NB4 (cell line): ENCODE data around the gene GNA14.

Experiments used
- DNase-seq: peaks from one replicate; pipeline ENCODE4 v3.0.0; 2010; ENCODE audit warnings: low read depth
- H3K4me3 ChIP-seq: one replicate; pipeline ENCODE4 v1.5.1; 2011; ENCODE audit warnings: mild to moderate bottlenecking, low read depth, low read length, moderate library complexity
- MYC ChIP-seq: IDR thresholded peaks from 2 replicates; pipeline ENCODE4 v1.6.1; 2011; ENCODE audit warnings: low read depth, low read length
- POLR2A ChIP-seq: IDR thresholded peaks from 2 replicates; pipeline ENCODE4 v1.6.1; 2011; ENCODE audit warnings: mild to moderate bottlenecking; ENCODE audit not compliant: insufficient read length; ENCODE audit errors: extremely low read depth
- TF ChIP-seq, protein P1 (sequence below): IDR thresholded peaks from one replicate; pipeline ENCODE4 v1.5.1; 2012; ENCODE audit warnings: low read depth, low read length
- TF ChIP-seq, protein P2 (sequence below): IDR thresholded peaks from 2 replicates; pipeline ENCODE4 v1.6.1; 2011; ENCODE audit warnings: low read depth, low read length

GNA14 gene

DNA sequence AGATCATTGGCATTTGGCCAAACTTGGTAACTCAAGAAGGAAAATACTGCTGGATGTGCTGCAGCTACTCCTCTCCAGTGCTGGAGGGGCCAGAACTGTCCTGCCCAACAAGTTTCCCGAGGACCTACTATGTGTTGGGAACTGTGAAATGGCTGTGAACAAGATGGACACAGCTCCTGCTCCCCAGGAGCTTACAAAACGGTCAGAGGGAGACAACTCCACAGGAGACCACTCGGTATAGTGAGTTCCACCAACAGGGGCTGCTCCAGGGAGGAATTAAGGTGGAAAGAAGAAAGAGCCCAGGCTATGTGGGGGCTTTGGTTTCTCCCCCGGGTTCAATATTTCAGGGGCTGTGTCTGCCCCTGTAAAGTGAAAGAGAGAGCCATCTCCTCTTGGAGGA is 78.8 kb downstream of the GNA14 start:
- no peak for DNase-seq
- TF ChIP-seq, protein P1, sequence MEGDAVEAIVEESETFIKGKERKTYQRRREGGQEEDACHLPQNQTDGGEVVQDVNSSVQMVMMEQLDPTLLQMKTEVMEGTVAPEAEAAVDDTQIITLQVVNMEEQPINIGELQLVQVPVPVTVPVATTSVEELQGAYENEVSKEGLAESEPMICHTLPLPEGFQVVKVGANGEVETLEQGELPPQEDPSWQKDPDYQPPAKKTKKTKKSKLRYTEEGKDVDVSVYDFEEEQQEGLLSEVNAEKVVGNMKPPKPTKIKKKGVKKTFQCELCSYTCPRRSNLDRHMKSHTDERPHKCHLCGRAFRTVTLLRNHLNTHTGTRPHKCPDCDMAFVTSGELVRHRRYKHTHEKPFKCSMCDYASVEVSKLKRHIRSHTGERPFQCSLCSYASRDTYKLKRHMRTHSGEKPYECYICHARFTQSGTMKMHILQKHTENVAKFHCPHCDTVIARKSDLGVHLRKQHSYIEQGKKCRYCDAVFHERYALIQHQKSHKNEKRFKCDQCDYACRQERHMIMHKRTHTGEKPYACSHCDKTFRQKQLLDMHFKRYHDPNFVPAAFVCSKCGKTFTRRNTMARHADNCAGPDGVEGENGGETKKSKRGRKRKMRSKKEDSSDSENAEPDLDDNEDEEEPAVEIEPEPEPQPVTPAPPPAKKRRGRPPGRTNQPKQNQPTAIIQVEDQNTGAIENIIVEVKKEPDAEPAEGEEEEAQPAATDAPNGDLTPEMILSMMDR: no peak
- TF ChIP-seq POLR2A: no peak
- TF ChIP-seq, protein P2, sequence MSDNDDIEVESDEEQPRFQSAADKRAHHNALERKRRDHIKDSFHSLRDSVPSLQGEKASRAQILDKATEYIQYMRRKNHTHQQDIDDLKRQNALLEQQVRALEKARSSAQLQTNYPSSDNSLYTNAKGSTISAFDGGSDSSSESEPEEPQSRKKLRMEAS: no peak
- TF ChIP-seq MYC: no peak
- H3K4me3 ChIP-seq: no peak overlapping the region

DNA sequence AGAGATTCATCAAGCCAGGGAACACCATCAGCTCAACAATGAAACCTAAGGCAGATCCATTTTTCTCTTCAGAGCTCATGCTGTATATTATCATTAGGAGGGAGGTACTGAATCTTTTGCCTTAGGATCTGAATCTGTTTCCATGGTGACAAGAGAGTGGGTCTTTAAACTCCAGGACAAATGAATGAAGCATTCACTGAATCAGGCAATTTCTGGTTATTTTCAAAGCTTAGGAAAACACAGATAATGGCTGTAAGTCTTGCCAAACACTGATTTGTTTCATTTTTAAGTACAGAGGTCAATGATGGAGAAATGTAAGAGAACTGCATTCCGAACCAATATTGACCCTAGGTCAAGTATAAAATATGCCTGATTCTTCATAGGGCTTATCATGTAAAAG is 84.9 kb downstream of the GNA14 start:
- TF ChIP-seq POLR2A (no peak), MYC (no peak)
- TF ChIP-seq, protein P2: no peak
- TF ChIP-seq, protein P1: no peak
- DNase-seq: no peak
- H3K4me3 ChIP-seq: no peak overlapping the region

DNA sequence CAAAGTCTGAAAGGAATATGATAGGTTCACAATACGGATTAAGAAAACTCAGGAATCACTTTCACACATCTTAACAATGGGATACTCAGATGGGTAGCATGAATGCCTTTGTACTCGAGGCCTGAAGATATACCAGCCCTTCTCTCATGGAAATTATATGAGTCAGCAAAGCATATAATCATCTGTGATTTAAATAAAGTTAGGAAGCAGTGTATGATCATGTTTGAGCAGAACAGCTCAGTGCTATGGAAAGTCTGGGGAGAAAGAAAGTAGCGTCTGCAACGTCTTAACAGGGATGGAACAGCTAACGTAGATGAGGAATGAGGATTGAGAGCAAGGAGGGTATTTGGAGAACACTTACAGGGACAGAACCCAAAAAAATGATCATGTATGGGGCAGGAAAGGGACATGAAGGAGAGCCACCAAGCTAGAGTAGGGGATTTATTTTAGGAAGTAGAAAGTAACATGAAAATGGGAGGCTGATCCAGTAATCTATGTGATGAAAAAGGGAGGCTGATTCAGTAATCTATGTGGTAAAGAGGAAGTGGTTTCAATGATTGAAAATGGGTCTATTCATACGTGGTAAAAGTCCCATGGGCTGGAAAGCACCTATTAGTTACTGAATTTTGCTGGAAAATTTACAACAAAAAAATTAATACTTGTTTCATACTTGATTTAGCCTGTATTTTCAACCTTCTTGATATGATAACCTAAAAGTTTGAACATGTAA is 85.9 kb downstream of the GNA14 start:
- no peak overlapping the region for H3K4me3 ChIP-seq
- TF ChIP-seq, protein P1: no peak
- TF ChIP-seq, protein P2: no peak
- no peak for TF ChIP-seq MYC
- TF ChIP-seq POLR2A: no peak
- peak; percentile 20 for DNase-seq

DNA sequence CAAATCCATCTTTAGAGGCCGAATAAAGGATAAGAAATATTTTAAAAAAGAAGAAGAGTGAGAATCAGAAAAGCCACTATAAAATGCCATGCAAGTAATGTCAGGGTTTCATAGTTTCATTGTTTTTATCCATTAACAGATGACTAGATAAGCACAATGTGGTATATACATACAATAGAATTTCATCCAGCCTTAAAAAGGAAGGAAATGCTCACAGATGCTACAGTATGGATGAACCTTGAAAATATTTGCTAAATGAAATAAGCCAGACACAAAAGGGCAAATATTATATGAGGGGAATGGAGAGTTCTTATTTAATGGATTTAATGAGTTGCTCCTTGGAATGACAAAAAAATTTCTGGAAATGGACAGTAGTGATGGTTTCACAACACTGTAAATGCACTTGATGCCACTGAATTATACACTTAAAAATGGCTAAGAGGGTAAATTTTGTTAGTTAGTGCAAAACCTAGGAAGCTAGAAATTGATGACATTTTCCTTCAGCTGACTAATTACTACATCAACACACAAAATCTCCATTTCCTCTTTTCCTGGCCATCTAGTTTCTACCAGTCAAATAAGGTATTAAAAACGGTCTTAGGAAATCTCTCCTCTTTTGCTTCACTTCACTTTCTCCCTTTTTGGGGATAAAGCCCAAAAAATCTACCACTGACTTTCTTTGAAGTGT is 86.6 kb downstream of the GNA14 start:
- peak; percentile 11 for DNase-seq
- no peak overlapping the region for H3K4me3 ChIP-seq
- no peak for TF ChIP-seq MYC
- TF ChIP-seq, protein P1: no peak
- TF ChIP-seq, protein P2: no peak
- TF ChIP-seq POLR2A: no peak

DNA sequence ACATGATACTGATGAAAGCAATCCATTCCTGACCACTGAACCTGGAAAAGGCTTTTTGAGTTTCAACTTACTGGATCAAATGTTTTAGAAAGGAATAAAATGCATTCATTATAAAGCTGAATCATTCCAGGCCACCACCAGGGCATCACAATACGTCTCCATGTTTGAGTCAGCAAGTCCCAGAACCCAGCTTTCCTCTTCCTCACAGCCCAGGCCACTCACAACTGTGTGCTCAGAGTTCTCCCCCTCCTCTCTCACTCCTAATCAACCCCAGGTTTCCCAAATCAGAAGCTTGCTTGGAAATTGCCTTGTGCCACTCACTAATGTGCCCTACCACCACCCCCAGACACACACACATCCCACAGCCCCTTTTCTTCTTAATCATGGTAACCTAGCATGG is 91.7 kb downstream of the GNA14 start:
- TF ChIP-seq MYC (no peak), POLR2A (no peak)
- TF ChIP-seq, protein P2: no peak
- TF ChIP-seq, protein P1: no peak
- no peak overlapping the region for H3K4me3 ChIP-seq
- no peak for DNase-seq
